HG03064 (cell line): ENCODE measurements around the gene TGIF1.

Experiments
- ATAC-seq: cut with Tn5 transposase; IDR thresholded peaks from one replicate; pipeline ENCODE4 v1.9.1; 2021; ENCODE audit warnings: low read depth; ENCODE audit not compliant: unreplicated experiment

Gene TGIF1

DNA sequence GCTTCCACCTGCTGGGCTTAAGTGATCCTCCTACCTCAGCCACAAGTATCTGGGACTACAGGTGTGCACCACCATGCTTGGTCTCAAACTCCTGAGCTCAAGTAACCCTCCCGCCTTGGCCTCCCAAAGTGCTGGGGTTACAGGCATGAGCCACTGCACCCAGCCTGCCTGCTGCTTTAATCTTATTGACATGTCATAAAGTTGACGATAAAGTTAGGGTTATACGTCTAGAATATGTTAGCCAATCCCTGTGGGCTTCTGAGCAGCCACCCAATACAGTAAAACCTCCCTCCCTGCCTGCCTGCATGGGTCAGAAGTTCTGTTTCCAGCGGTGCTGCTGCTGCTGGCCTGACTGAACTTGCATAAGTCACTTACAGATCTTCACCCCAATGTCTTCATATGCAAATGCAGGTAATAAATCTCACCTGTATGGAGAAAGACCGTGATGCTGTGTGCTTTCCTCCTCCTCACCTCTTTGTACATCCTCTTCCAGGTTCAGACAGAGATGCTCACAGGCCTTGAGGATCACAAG is 30.1 kb downstream of the TGIF1 start:
- no peak for ATAC-seq

DNA sequence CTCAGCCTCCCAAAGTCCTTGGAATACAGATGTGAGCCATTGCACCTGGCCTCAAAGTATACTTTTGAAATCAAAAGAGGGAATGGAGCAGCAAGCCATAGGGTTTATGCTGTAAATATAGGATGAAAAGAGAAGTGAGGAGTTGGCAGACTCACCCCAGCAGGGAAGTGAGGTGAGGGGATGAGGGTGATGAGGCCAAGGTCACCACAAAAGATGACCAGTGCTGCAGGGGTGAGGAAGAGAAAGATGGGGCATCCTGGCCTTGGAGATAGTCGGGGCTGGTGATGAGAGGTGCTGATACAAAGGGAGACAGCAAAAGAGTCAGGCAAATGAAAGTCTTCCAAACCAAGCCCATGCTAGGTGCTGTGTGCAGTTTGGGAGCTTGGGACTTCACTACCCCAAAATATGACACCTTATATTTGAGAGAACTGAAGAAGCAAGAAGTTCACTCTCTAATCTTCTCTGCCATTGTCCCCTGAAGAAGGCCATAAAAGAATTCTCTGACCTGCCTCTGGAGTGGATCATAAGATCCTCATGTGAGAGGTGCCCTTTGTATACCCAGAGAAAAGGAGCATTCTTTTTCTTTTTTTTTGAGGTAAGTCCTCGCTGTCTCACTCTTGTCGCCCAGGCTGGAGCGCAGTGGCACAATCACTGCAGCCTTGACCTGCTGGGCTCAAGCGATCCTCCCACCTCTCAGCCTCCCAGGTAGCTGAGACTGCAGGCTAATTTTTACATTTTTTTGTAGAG is 31.0 kb downstream of the TGIF1 start:
- no peak for ATAC-seq

DNA sequence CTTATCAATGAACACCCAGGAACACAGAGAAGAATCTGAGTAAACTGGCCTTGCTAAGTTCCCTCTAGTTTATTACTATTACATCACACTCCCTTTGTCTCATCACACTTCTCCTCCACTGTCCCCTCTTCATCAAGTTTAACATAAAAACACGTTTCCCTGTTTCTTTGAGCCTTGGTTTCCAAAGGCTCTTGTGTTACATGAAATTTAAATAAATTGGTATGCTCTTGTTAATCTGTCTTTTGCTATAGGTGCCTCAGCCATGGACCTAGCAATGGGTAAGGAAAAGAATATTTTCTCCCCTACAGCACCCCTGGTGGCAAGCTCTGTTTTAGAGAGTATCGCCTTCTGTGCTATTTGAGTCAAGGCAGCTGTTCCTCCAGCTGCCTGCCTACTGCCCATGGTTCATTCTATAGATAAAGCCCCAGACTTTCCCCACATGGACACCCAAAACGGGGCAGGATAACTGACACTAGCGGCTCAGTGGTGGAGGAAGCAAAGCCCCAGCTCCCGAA is 31.8 kb downstream of the TGIF1 start:
- no peak for ATAC-seq

DNA sequence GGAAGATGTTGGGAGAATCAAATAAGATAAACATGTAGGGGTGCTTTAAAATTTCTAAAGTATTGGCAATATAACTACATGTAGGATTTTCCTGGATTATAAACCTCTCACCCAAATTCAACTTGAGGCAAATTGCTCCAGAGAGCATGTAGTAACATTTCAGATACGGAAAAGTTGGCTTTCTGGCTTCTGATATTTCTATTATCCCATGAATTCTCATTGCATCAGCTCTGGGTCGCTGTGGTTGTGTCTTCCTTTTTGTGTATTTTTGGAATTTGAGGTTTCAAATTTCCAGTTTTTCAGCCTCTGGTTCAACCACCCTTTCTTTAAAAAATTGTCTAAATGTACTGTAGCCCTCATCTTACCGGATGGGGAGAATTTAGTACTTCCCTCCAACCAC is 32.3 kb downstream of the TGIF1 start:
- ATAC-seq: no peak

DNA sequence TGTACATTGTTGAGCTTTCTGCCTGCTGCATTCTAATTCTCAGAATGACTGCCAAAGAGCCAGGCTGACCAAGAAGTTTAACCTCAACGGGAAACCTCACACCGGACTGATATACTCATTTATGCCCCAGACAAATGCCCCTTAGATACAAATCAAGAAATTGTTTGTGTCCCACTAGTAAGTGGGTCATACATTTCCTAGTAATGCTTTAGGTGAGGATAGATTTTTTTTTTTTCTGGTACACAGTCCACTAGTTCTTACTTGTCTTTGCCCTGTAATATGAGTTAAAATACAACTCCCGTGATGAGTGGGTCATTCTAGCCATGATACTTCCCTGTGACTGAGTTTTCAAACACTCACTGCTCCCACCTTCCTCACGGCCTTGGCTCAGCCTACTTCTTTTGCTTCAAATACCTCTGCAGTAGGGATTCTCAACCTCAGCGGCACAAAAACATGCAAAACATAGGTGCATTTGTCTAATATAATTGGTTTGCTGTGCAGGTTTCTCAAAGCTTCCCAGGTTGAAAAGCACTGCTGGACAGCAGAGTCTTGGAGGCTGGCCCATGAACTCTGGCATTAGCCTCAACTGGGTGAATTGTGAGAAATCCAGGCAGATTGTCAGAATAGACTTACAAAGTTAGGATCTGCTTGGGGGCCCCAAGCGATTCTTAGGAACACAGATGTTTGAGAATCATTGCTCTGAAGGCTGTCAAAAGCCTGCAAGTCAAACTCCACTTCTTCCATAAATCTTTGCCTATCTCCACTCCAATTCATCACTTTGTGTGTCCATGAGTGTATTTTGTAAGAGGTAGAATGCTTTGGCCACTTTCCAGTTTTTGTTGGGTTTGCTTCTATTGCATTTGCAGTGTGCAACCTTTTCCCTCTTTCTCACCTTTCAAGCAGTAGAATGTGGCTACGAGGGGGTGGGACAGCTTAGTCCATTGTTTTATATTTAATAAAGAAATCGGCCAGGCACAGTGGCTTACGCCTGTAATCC is 35.5 kb downstream of the TGIF1 start:
- ATAC-seq: no peak

DNA sequence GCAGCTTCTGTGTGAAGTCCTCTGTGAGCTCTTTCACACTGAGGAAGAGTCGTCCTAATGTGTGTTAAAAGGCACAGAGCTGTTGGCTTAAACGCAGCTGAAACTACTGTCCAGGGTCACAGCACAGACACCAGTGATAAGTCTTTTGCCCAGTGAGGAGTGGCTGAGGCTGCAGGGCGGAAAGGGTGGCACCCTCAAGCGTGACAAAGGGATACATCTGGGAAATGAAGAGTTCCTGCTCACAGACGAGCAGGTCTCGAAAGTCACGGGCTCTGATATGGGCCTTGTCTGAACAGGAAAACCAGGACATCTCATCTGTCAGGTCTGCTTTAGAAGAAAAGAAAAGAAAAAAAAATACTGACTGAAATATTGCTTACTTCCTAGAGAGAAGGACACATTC is 36.5 kb downstream of the TGIF1 start:
- ATAC-seq: no peak

DNA sequence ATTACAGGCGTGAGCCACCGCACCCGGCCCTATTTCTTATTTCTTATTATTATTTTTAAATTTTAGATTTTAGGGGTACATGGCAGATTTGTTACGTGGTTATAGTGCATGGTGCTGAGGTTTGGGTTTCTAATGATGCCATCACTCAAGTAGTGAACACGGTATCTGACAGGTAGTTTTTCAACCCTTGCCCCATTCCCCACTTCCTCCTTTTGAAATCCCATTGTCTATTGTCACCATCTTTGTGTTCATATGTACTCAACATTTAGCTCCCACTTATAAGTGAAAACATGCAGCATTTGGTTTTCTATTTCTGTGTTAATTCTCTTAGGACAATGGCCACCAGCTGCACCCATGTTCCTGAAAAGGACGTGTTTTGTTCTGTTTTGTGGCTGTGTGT is 39.5 kb downstream of the TGIF1 start:
- no peak for ATAC-seq

DNA sequence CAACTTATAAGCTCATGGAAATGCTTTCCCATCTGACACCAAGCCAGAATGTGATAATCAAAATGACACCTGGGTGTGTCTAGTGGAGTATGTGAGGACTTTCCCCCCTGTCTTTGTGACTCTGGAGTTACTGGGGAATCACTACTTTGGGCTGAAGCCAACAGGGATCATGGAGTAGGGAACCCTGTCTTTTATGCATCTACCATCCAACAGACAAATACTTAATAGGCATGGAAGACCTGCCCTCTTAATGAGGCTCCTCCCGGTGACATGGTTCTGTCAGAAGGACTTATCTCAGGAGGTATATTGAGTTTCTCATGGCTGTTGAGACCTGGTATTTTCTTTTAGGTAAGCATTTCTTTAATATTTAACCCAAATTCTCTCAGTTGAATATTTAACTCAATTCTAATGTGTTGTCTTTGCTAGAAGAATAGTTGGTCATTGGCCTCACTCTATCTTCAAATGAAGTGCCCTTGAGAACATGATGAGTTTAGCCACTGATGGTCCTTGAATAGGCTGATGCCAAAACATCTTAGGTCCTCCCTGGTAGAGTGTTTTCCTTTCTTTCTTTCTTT is 42.1 kb downstream of the TGIF1 start:
- ATAC-seq: no peak

DNA sequence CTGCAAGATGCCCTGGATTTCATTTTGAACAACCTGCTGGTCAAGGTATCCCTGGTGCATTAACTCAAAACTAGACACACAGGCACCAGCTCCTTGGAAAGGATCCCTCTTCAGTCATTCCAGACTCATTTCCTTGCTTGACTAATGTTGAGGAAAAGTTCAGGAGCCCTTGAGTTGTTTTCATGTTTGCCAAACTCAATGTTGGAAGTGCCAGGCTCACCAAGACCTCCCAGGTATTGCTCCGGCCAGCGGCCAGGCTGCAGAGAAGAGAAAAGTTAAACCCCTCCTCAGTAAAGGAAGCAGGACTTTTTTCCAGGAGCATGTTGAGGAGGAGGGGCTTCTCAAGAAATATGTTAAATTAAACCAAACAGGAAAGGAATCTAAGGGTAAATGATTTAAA is 42.7 kb downstream of the TGIF1 start:
- no peak for ATAC-seq

DNA sequence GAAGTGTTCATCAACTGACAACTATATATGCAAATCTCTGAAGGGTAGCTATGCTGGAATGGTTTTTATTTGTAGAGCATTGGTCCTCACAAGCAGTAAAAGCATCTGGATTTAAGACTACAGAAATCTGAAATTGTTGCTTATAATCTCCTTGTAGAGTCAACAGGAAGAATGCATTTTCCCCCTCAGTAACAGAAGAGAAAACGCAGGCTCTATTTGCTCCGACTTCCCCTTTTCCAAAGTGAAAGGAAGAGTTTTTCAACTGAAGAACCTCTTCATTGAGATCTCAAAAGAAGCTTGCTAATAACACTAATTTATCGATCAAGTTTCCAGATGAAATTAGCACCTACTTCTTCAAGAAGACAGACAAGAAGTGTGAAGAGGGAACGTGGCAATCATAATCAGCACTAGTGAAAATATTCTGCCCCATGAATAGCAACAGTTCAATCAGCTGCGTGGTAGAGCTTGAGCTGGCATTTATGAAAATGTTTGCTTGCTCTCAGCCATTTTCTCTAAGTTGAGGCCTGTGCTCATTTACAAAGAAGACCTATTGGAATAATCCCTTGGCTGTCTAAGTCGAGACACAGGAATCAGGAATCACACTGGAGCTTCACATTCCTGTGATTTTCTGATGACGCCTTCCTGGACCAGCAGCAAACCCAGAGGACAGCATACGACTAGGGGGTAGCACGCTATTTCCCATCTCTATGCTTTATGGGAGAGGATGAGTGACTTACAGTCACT is 43.7 kb downstream of the TGIF1 start:
- no peak for ATAC-seq

DNA sequence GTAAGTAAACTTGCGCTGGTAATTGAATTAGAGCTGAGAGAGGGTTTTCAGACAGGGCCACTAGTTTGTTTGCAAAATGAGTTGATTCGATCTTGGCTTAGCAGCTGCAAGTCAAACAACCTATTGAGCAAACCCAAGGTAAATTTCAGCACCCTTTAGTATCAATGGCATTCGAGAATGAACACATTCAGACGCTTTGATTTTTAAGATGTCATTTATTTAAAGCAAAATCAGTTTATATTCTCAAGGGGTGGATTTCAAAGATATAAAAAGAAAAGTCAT is 44.2 kb downstream of the TGIF1 start:
- ATAC-seq: no peak

DNA sequence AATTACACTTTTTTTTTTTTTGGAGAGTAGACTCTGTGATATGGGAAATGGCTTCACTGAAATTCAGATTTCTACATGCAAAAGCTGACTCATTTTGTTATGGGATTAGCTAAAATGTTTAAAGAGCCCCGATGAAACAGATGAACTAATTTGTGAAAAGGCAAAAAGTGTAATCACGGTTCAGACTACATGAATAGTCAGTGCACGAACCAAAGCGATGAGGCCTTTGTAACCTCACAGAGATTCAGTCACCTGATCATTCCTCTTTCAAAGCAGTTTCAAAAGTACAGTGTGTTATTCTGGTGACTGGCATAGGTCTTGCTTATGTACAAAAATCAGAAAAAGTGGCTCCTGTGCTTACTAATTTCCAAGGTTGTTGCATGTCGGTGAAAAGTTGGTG is 44.6 kb downstream of the TGIF1 start:
- no peak for ATAC-seq

DNA sequence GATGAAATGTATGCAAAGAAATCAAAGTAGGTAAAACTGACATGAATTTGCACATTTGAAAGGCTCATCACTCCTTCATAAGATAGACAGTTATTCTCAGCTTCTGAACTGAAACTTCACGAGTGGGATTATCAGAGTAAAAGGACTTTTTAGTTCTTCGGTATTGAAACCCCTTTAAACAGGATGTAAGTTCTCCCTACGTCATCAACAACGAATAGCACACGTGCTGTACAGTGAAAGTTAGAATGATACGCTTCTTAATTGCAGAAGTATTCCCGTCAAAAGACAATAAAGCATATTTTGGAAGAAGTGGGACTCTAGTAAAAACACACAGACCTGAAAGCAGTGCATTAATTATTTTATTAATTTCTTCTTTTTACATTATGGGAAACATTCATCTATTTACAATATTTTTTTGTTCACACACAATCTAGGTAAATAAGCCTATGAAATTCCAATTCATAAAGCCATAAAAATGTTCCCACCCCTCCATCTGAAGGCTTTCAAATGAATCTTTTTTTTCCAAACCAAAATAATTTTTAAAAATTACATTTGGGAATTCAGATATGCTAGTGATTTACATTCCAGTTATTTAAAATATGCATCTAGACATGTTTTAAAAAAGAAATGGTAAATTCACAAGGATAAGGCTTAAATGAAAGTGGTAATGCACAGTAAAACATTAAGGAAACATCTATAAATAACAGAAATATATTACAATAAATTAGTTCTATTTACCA is 45.9 kb downstream of the TGIF1 start:
- ATAC-seq: no peak

DNA sequence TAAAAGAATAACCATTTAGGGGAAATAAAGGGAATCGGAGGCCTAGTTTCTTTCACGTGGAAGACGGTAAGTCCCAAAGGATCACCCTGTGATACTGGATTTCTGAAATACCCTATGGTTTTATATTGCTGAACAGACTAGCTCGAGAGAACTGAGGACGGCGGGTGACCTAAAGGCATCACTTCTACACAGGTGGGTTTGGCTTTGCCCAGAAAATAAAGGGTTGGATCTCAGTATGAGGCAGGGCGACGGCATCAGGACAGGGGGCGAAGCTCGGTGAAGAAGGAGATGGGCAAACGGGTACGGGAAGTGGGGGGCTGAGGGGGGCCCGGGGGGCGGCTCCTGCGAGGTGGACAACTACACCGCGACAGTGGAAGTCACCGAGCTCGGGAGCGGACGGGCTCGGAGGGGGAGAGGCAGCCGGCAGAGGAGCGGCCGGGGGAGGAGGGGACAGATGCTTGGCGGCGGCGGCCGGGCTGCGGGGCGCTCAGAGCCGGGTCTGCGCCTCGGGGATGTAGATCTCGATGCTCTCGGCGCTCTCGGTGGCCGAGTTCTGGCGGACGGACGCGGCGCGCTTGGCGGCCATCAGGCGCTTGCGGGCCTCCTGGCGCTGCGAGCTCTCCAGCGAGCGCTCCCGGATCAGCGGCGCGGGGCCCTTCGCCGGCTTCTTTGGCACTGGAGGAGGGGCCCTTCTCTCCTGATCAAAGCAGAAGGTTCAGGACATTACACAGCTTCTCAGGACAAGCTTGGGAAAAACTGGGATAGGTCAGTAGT is 48.9 kb downstream of the TGIF1 start:
- ATAC-seq: no peak

DNA sequence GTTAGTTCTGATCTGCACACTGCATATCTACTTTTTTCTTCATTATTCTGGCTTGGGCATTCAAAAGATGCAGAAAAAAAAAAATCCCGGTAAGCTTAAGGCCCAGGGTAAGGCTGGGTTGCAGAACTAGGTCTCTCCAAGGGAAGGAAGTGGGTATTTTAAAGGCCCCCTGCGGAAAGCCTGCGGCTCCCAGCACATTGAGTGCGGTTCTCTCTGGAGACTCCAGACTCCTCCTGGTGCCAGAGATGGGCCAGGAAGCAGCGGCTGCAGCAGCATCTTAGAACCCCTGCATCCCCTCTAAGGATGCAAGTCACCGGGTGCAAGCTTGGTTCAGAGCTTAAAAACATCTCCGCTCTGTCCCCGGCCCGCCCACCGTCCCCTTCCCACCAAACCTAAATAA is 49.5 kb downstream of the TGIF1 start:
- ATAC-seq: no peak

DNA sequence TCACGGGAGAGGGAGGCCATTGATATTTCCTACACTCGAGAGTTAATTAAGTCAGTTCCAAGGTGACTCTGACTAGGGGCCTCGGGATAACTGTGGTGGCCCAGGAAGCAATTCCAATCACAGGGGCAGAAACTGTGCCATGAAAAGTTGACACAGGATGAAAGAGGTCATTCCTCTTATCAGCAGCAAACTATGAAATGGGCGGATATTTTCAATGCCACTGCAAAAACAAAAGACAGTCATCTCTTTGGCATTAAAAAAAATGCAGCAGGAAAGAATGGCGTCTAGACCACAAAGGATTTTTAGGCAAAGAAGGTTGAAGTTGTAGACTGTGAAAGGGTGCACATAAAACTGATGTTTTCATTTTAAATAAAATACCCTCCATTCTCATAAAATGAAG is 50.0 kb downstream of the TGIF1 start:
- ATAC-seq: no peak

DNA sequence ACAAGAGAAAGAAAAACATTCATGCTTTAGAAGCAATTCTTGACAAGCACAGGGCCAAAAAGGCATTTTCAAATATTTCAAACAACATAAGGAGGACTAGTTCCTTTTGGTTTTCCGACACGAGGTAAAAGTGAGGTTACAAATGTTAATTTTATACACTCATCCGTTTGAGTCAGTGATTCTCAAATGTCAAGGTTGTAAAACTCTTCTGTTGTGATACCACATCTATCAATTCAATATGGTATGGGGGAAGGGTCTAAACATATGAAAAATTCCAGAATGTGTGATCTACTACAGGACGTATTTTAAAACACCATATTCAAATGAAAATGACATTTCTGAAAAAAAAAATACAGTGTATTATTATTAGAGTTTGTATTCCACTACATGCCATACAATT is 52.7 kb downstream of the TGIF1 start:
- no peak for ATAC-seq

DNA sequence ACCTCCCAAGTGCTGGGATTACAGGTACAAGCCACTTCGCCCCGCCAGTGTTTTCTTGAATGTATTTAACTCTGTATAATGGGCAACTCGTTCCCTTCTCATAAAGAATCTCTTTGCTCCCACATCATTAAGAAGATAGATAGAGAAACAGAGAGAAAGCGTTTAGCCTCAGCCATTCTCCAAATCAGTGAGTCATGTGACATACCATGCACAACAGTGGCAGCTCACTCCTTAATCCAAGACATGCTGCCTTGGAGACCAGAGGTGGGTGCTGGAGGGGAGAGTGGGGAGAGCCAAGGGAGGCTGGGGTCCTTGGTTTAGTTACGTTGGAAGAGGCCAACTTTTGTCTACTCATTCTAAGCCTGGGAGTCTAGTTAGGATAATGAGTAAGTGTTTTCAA is 54.7 kb downstream of the TGIF1 start:
- no peak for ATAC-seq
